GM23248 (cell line): Measurements from ENCODE around the gene TRIM29.

Experiments
- EZH2 ChIP-seq: fragments of 200-600 bp; sonication (generic); IDR thresholded peaks from 2 replicates; pipeline ENCODE4 v1.6.1; 2018; ENCODE audit warnings: antibody characterized with exemption, mild to moderate bottlenecking; ENCODE audit not compliant: insufficient read depth, poor library complexity, severe bottlenecking
- EZH2phosphoT487 ChIP-seq: fragments of 200-600 bp; sonication (generic); IDR thresholded peaks from 2 replicates; pipeline ENCODE4 v1.6.1; 2018; ENCODE audit warnings: antibody characterized with exemption, moderate library complexity, mild to moderate bottlenecking, low read depth; ENCODE audit not compliant: insufficient read depth

GRCh38 chr11:120125509-120125908, 12.4 kb downstream of the TRIM29 start:
- no peak for TF ChIP-seq EZH2
- no peak for TF ChIP-seq EZH2phosphoT487
